Measurements from ENCODE around the gene OR10X1.
A peak's percentile ranks its signal among the peaks of the same experiment; 100 is the strongest.

The OR10X1 gene

DNA sequence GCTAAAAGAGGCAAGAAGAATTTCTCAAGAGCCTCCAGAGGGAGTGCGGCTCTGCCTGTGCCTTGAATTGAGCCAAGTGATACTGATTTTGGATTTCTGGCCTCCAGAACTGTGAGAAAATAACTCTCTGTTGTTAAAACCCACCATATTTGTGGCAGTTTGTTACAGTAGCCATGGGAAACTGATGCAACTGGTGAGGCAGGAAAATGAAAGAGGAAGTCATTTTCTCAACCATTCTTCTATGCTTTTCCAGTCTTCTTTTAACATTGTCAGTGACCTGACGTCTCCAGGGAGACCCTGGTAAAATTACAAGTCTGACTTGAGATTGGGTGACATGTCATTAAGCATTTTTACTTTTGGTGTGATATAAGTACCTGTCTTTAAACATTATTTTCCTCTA is 15.1 kb downstream of the OR10X1 start:
- peak; percentile 97 for TF ChIP-seq SPI1 (IDR thresholded peaks at IDR 0.05; ENCODE audit: borderline replicate concordance, low read depth)
- TF ChIP-seq, protein P1, sequence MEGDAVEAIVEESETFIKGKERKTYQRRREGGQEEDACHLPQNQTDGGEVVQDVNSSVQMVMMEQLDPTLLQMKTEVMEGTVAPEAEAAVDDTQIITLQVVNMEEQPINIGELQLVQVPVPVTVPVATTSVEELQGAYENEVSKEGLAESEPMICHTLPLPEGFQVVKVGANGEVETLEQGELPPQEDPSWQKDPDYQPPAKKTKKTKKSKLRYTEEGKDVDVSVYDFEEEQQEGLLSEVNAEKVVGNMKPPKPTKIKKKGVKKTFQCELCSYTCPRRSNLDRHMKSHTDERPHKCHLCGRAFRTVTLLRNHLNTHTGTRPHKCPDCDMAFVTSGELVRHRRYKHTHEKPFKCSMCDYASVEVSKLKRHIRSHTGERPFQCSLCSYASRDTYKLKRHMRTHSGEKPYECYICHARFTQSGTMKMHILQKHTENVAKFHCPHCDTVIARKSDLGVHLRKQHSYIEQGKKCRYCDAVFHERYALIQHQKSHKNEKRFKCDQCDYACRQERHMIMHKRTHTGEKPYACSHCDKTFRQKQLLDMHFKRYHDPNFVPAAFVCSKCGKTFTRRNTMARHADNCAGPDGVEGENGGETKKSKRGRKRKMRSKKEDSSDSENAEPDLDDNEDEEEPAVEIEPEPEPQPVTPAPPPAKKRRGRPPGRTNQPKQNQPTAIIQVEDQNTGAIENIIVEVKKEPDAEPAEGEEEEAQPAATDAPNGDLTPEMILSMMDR (IDR thresholded peaks at IDR 0.05; ENCODE audit: insufficient read depth, low read length), result no peak
- Histone ChIP-seq H3K27me3 (ENCODE audit: insufficient read depth, poor library complexity, severe bottlenecking) (no peaks in the 10 kb centered on the region), H3K4me3 (replicated peaks; ENCODE audit: insufficient read depth, low read length) (no peak overlapping the region), H3K27ac (replicated peaks) (peak overlapping the region; percentile 95)
- DNase-seq (ENCODE audit: low read depth in 1 of 2, low spot score in 1 of 2), result peak; percentile 25 to 81

DNA sequence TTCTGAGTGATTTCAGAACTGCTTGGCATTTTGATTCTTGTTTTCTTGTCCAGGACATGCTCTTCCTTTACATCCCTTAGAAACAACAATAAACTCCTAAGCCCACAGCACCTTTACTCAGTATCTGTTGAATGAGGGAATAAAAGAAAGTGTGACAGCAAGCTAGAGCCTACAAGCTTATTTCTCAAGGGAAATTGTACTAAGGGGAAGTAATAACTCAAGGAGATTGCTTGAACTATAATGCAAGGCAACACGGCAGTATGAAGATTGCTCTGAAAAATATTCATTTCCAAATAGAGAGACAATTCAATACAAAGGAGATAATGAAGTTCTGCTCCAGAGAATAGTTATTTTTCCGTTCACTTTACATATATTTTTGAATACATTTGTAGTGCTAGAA is 15.8 kb downstream of the OR10X1 start:
- peak overlapping the region; percentile 95 for H3K27ac ChIP-seq (replicated peaks)
- DNase-seq (ENCODE audit: low read depth in 1 of 2, low spot score in 1 of 2), result no peak
- no peaks in the 10 kb centered on the region for H3K27me3 ChIP-seq (ENCODE audit: insufficient read depth, poor library complexity, severe bottlenecking)
- H3K4me3 ChIP-seq (replicated peaks; ENCODE audit: insufficient read depth, low read length), result no peak overlapping the region
- TF ChIP-seq, protein P2, sequence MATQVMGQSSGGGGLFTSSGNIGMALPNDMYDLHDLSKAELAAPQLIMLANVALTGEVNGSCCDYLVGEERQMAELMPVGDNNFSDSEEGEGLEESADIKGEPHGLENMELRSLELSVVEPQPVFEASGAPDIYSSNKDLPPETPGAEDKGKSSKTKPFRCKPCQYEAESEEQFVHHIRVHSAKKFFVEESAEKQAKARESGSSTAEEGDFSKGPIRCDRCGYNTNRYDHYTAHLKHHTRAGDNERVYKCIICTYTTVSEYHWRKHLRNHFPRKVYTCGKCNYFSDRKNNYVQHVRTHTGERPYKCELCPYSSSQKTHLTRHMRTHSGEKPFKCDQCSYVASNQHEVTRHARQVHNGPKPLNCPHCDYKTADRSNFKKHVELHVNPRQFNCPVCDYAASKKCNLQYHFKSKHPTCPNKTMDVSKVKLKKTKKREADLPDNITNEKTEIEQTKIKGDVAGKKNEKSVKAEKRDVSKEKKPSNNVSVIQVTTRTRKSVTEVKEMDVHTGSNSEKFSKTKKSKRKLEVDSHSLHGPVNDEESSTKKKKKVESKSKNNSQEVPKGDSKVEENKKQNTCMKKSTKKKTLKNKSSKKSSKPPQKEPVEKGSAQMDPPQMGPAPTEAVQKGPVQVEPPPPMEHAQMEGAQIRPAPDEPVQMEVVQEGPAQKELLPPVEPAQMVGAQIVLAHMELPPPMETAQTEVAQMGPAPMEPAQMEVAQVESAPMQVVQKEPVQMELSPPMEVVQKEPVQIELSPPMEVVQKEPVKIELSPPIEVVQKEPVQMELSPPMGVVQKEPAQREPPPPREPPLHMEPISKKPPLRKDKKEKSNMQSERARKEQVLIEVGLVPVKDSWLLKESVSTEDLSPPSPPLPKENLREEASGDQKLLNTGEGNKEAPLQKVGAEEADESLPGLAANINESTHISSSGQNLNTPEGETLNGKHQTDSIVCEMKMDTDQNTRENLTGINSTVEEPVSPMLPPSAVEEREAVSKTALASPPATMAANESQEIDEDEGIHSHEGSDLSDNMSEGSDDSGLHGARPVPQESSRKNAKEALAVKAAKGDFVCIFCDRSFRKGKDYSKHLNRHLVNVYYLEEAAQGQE (IDR thresholded peaks at IDR 0.05; ENCODE audit: insufficient replicate concordance, low read depth), result no peak
- TF ChIP-seq POLR2AphosphoS5 (IDR thresholded peaks at IDR 0.05; ENCODE audit: low read depth) (no peak), SPI1 (IDR thresholded peaks at IDR 0.05; ENCODE audit: borderline replicate concordance, low read depth) (no peak), GABPA (IDR thresholded peaks at IDR 0.05; ENCODE audit: low read depth) (no peak)
- TF ChIP-seq, protein P1 (IDR thresholded peaks at IDR 0.05; ENCODE audit: insufficient read depth, low read length), result no peak

DNA sequence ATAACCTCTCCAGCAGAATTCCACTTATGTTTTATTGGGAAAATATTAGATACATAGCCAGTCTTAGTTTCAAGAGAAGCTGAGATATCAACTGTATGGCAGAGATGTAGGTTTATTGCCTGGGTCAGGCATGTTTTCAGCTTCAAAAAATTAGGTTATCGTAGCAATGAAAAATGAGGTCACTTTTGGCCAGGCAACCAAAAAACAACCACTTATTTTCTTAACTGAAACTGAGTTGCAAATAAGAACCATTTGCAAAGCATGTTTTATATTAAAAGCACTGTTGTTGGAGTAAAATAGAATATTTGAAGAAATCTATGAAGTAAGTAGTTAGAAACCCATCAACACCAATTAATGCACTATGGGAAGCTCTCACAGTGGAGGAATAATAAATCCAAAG is 20.0 kb downstream of the OR10X1 start:
- Histone ChIP-seq H3K27ac (replicated peaks) (no peak overlapping the region), H3K4me3 (replicated peaks; ENCODE audit: insufficient read depth, low read length) (no peak overlapping the region), H3K27me3 (ENCODE audit: insufficient read depth, poor library complexity, severe bottlenecking) (no peaks in the 10 kb centered on the region)
- DNase-seq (ENCODE audit: low read depth in 1 of 2, low spot score in 1 of 2), result no peak
- no peak for TF ChIP-seq SPI1 (IDR thresholded peaks at IDR 0.05; ENCODE audit: borderline replicate concordance, low read depth)
- TF ChIP-seq, protein P2 (IDR thresholded peaks at IDR 0.05; ENCODE audit: insufficient replicate concordance, low read depth), result no peak
- TF ChIP-seq POLR2AphosphoS5 (IDR thresholded peaks at IDR 0.05; ENCODE audit: low read depth), result no peak
- TF ChIP-seq, protein P1 (IDR thresholded peaks at IDR 0.05; ENCODE audit: insufficient read depth, low read length), result no peak

DNA sequence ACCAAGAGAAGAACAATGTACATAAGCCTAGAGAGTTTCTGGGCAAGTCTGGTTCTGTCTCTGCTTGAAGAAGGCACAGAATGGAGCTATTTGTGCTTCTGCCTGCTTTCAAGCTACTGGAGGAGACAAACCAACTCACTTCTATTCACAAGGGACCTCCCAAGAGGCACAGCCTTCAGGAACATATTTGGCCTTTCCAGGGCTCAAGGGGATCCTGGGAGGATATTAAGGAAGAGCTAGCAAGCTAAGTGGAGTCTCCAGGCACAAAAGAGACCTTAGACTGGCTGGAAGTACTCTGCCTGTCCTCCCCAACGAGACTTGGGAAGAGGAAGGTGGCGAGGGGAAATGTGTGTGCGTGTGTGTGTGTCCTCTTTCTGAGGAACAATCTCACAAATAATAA is 25.3 kb downstream of the OR10X1 start, which contains the start of gene OR6Y1:
Gene OR6Y1, minus strand, starts transcription at position 54 of the 400 bp plus-strand sequence. CDS start 6,300 bp downstream, outside the sequence.
- Histone ChIP-seq H3K27me3 (ENCODE audit: insufficient read depth, poor library complexity, severe bottlenecking) (no peaks in the 10 kb centered on the region), H3K4me3 (replicated peaks; ENCODE audit: insufficient read depth, low read length) (no peak within 1 kb of the TSS), H3K27ac (replicated peaks) (no peak within 1 kb of the TSS)
- TF ChIP-seq GABPA (IDR thresholded peaks at IDR 0.05; ENCODE audit: low read depth) (no peak), SPI1 (IDR thresholded peaks at IDR 0.05; ENCODE audit: borderline replicate concordance, low read depth) (no peak), POLR2AphosphoS5 (IDR thresholded peaks at IDR 0.05; ENCODE audit: low read depth) (no peak)
- DNase-seq (ENCODE audit: low read depth in 1 of 2, low spot score in 1 of 2), result no peak
